Keratinocyte (primary cell): ENCODE results near the gene TBCA. TPM values are rescaled to one million over a fixed set of nuclear protein-coding genes. Genes with fewer than 3 reads are reported as not detected.

ENCODE experiments used
- DNase-seq: peaks from one replicate; pipeline ENCODE4 v3.0.0-alpha.2; 2011; ENCODE audit warnings: low read depth, missing footprints, low spot score
- FAIRE-seq: peaks from 2 replicates; lab custom pipeline; 2011; peaks lifted over from hg19 to GRCh38; lab: Jason Lieb, UNC
- H2AFZ ChIP-seq: 2 replicates; pipeline ENCODE4 v1.6.0; 2012; ENCODE audit warnings: low read length, control low read depth, inconsistent platforms; ENCODE audit not compliant: control insufficient read depth
- H3K27ac ChIP-seq: 2 replicates; pipeline ENCODE4 v1.5.1; 2011; ENCODE audit warnings: low read length; ENCODE audit not compliant: control insufficient read depth, insufficient read depth
- H3K27me3 ChIP-seq: 3 replicates; pipeline ENCODE4 v1.6.0; 2011; ENCODE audit warnings: low read length; ENCODE audit not compliant: control insufficient read depth, insufficient read depth; ENCODE audit errors: extremely low read depth
- H3K36me3 ChIP-seq, 2 experiments: 2 replicates in 1 of 2; 3 replicates in 1 of 2; pipeline ENCODE4 v1.5.1; 2011; ENCODE audit warnings: low read length in 2 of 2, mild to moderate bottlenecking in 1 of 2; ENCODE audit not compliant: control insufficient read depth in 2 of 2, insufficient read depth in 2 of 2; ENCODE audit errors: extremely low read depth in 1 of 2
- H3K4me1 ChIP-seq: 3 replicates; pipeline ENCODE4 v1.5.1; 2011; ENCODE audit warnings: low read length; ENCODE audit not compliant: control insufficient read depth, insufficient read depth; ENCODE audit errors: extremely low read depth
- H3K4me2 ChIP-seq: 3 replicates; pipeline ENCODE4 v1.6.0; 2011; ENCODE audit warnings: low read depth, low read length; ENCODE audit not compliant: control insufficient read depth, insufficient read depth; ENCODE audit errors: extremely low read depth
- H3K4me3 ChIP-seq, 3 experiments: fragments of 200-600 bp in 1 of 3; sonication (generic) in 1 of 3; 2 replicates in 2 of 3; 3 replicates in 1 of 3; pipeline ENCODE4 v1.5.1; 2011 to 2016; ENCODE audit warnings: low read length in 3 of 3, mild to moderate bottlenecking in 3 of 3, control low read depth in 2 of 3, inconsistent platforms in 1 of 3, low read depth in 1 of 3, mixed read lengths in 1 of 3, mixed run types in 1 of 3, moderate library complexity in 1 of 3; ENCODE audit not compliant: control insufficient read depth in 2 of 3, insufficient read depth in 2 of 3; ENCODE audit errors: extremely low read depth in 1 of 3
- H3K79me2 ChIP-seq: 2 replicates; pipeline ENCODE4 v1.6.0; 2012; ENCODE audit warnings: low read length; ENCODE audit not compliant: control insufficient read depth, insufficient read depth
- H3K9ac ChIP-seq: 3 replicates; pipeline ENCODE4 v1.6.0; 2011; ENCODE audit warnings: low read length; ENCODE audit not compliant: control insufficient read depth, insufficient read depth; ENCODE audit errors: extremely low read depth
- H3K9me1 ChIP-seq: 3 replicates; pipeline ENCODE4 v1.6.0; 2011; ENCODE audit warnings: low read length; ENCODE audit not compliant: control insufficient read depth, insufficient read depth; ENCODE audit errors: extremely low read depth
- H3K9me3 ChIP-seq: 2 replicates; pipeline ENCODE4 v1.5.1; 2012; ENCODE audit warnings: low read depth, low read length; ENCODE audit not compliant: control insufficient read depth
- H4K20me1 ChIP-seq: 3 replicates; pipeline ENCODE4 v1.6.0; 2011; ENCODE audit warnings: low read length; ENCODE audit not compliant: control insufficient read depth, insufficient read depth; ENCODE audit errors: extremely low read depth
- EZH2 ChIP-seq: IDR thresholded peaks from one replicate; pipeline ENCODE4 v1.6.1; 2012; ENCODE audit warnings: inconsistent platforms, mild to moderate bottlenecking, low read length, moderate library complexity
- dilution Hi-C: fragments of 300-500 bp; cut with MboI; formaldehyde crosslinking; loops from one replicate; pipeline ENCODE4 v1.7.0; 2020; ENCODE audit warnings: low sequenced_read_pairs; ENCODE audit not compliant: extremely low pct_ligation_motif_present
- polyA plus RNA-seq, 5 experiments: library from polyadenylated mRNA; depleted of rRNA in 3 of 5; stranded (reverse) in 3 of 5; stranded (forward) in 1 of 5; unstranded in 1 of 5; fragments of >200 nt; gene quantifications; 1 replicate in 1 of 5; 2 replicates in 3 of 5; 3 replicates in 1 of 5; pipeline versions ENCODE4 v1.2.1 to v1.2.3, GENCODE V29; 2011 to 2012; ENCODE audit warnings: missing spikeins in 2 of 5, low read depth in 1 of 5, low replicate concordance in 1 of 5
- TF ChIP-seq, protein P1 (sequence below), 3 experiments: IDR thresholded peaks in 1 of 3; conservative IDR thresholded peaks in 1 of 3; optimal IDR thresholded peaks in 1 of 3; 2 replicates in 2 of 3; 3 replicates in 1 of 3; pipeline versions ENCODE3 to v1.5.1; 2011; ENCODE audit warnings: low read length in 3 of 3, mild to moderate bottlenecking in 3 of 3, moderate library complexity in 2 of 3, control low read depth in 1 of 3, inconsistent platforms in 1 of 3; ENCODE audit not compliant: insufficient read depth in 2 of 3; ENCODE audit errors: extremely low read depth in 1 of 3

TBCA gene
- polyA plus RNA-seq, 1 donor (not counting 4 experiments of a cell fraction or from before 2014, with no cell fraction given) = 225 TPM

GRCh38 chr5:77776554-77777206 is 541 bp upstream of the TBCA start:
- peak overlapping the region; percentile 99 for H3K9ac ChIP-seq
- H2AFZ ChIP-seq = peak overlapping the region; percentile 96
- H3K9me1 ChIP-seq = no peaks in the 10 kb centered on the region
- H3K36me3 ChIP-seq = peaks cover 0 to 3% of the 10 kb centered on the region in 2 experiments
- H3K27ac ChIP-seq = peak overlapping the region; percentile 98
- DNase-seq (no peak), FAIRE-seq (no peak)
- dilution Hi-C loops = no loop called here
- peak overlapping the region; percentile 100 for H3K4me2 ChIP-seq
- peaks cover 6% of the 10 kb centered on the region for H4K20me1 ChIP-seq
- TF ChIP-seq, protein P1, sequence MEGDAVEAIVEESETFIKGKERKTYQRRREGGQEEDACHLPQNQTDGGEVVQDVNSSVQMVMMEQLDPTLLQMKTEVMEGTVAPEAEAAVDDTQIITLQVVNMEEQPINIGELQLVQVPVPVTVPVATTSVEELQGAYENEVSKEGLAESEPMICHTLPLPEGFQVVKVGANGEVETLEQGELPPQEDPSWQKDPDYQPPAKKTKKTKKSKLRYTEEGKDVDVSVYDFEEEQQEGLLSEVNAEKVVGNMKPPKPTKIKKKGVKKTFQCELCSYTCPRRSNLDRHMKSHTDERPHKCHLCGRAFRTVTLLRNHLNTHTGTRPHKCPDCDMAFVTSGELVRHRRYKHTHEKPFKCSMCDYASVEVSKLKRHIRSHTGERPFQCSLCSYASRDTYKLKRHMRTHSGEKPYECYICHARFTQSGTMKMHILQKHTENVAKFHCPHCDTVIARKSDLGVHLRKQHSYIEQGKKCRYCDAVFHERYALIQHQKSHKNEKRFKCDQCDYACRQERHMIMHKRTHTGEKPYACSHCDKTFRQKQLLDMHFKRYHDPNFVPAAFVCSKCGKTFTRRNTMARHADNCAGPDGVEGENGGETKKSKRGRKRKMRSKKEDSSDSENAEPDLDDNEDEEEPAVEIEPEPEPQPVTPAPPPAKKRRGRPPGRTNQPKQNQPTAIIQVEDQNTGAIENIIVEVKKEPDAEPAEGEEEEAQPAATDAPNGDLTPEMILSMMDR (optimal IDR thresholded peaks at IDR 0.05 in 1 of 3, IDR thresholded peaks at IDR 0.05 in 1 of 3, conservative IDR thresholded peaks at IDR 0.05 in 1 of 3; ENCODE audit: extremely low read depth in 1 of 3, insufficient read depth in 2 of 3, low read length in 3 of 3) = no peak
- no peak for TF ChIP-seq EZH2
- H3K27me3 ChIP-seq = no peaks in the 10 kb centered on the region
- H3K4me1 ChIP-seq = peaks cover 18% of the 10 kb centered on the region
- H3K9me3 ChIP-seq = no peaks in the 10 kb centered on the region
- peak overlapping the region; percentile 88 to 93 (median 88) for H3K4me3 ChIP-seq
- H3K79me2 ChIP-seq = peaks cover 44% of the 10 kb centered on the region

DNA sequence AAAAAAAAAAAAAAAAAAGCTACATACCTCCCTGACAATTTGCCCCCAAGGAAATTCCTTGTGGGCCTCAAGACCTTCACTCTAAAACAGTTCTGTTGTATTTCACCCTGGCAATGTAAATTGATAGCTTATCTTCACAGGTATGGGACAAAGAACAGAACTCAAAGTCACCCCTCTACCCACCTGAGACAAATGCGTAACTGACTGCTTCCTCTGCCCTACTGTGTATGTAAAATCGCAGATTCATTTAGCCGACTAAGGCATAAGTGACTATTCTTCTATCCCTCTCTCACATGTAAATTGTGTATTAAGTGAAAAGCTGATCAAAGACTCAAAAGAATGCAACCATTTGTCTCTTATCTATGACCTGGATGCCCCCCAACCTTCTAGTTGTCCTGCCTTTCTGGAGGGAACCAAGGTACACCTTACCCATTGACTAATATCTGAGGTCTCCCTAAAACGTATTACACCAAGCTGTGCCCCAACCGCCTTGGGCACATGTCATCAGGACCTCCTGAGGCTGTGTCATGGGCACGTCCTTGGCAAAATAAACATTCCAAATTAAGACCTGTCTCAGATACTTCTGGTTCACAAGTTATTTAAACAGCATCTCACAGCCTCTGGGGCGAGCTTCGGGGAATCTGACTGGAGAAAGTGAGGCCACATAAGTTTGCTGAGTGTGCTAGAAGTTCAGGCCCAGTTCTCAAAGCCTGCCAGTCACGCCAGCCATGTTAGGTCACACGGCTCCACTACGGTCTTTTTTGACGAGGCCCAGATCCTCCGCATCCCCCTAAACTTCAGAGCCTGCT is 954 bp downstream of the TBCA start:
- no peak for DNase-seq
- Histone ChIP-seq H3K4me1 (peaks cover 32% of the 10 kb centered on the region), H3K9me3 (no peaks in the 10 kb centered on the region), H3K36me3 (peaks cover 2 to 3% of the 10 kb centered on the region in 2 experiments), H3K27me3 (no peaks in the 10 kb centered on the region), H3K9ac (peak overlapping the region; percentile 99), H4K20me1 (peaks cover 14% of the 10 kb centered on the region), H3K9me1 (peaks cover 4% of the 10 kb centered on the region), H3K79me2 (peaks cover 59% of the 10 kb centered on the region), H3K4me3 (peak overlapping the region; percentile 88 to 93 (median 88)), H3K27ac (peak overlapping the region; percentile 98), H3K4me2 (peak overlapping the region; percentile 98), H2AFZ (peak overlapping the region; percentile 49)
- no peak for FAIRE-seq
- no peak for TF ChIP-seq EZH2
- dilution Hi-C loops = no loop called here
